Parathyroid adenoma (tissue), 2 donors: ENCODE measurements around the gene FES.

Source experiments
- H2AFZ ChIP-seq: fragments of 300-600 bp; sonication (generic); one replicate; pipeline ENCODE4 v1.7.0; 2017; ENCODE audit warnings: antibody characterized with exemption, mild to moderate bottlenecking
- H3K27ac ChIP-seq: fragments of 300-600 bp; sonication (generic); one replicate; pipeline ENCODE4 v1.7.0; 2017
- H3K27me3 ChIP-seq: fragments of 300-600 bp; sonication (generic); one replicate; pipeline ENCODE4 v1.7.0; 2017; ENCODE audit warnings: low read length; ENCODE audit not compliant: control insufficient read depth, insufficient read depth
- H3K36me3 ChIP-seq: fragments of 300-600 bp; sonication (generic); one replicate; pipeline ENCODE4 v1.7.0; 2017; ENCODE audit warnings: low read length; ENCODE audit not compliant: control insufficient read depth, insufficient read depth
- H3K4me1 ChIP-seq: fragments of 300-600 bp; sonication (generic); one replicate; pipeline ENCODE4 v1.7.0; 2017; ENCODE audit warnings: control low read depth
- H3K4me2 ChIP-seq: fragments of 300-600 bp; sonication (generic); one replicate; pipeline ENCODE4 v1.7.0; 2017; ENCODE audit warnings: low read length
- H3K4me3 ChIP-seq: fragments of 300-600 bp; sonication (generic); one replicate; pipeline ENCODE4 v1.7.0; 2017; ENCODE audit warnings: low read depth, low read length
- H3K79me2 ChIP-seq: fragments of 300-600 bp; sonication (generic); one replicate; pipeline ENCODE4 v1.7.0; 2017; ENCODE audit warnings: control low read depth
- H3K9ac ChIP-seq: fragments of 300-600 bp; sonication (generic); one replicate; pipeline ENCODE4 v1.7.0; 2017; ENCODE audit warnings: mild to moderate bottlenecking
- H3K9me3 ChIP-seq: fragments of 300-600 bp; sonication (generic); one replicate; pipeline ENCODE4 v1.7.0; 2017; ENCODE audit warnings: low read length; ENCODE audit not compliant: control insufficient read depth
- CTCF ChIP-seq: fragments of 300-600 bp; sonication (generic); IDR thresholded peaks from one replicate; pipeline ENCODE4 v1.7.0; 2017; ENCODE audit warnings: antibody characterized with exemption, mild to moderate bottlenecking
- donor health status: primary hyperparathyroidism.

Gene FES

DNA sequence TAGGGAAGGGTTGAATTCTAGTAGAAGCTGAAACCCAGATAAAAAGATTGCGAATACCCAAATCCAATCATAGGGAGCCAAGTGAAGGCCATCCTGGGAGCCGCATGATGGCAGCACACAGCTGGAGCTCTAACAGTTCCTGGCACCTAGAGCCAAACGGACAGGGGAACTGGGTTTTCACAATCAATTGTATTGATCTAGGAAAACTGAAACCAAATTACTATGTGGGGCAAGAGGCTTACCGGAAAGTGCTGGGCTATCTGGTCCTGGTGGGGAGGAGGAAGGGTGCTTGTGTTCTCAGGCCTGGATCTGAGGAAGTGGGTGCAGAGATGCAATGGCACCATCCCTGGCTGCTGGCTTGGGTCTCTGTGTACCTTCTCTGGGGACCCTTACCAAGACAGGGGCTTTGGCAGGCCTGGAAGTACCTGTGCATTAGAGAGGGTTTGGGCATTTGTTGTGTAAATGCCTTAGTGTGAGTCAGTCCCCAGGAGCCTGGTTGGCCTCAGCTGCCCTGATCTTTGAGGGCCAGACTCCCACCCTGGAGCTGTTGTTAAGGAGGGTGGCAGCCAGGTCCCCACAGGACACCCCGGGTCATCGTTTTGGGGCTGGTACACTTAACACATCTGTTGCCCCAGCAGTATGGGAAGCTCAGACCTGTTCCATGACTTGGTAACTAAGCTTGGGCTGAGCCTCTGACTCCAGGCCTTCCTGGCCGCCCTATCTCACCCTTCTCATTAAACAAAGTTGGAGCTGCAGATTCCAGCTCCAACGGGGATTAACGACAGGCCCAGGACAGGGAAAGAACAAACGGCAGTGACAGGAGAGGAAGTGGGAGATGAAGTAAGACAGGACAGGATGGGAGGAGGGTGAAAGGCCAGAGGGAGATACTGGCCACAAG, 24.8 kb upstream of the FES start:
- Histone ChIP-seq H3K4me2 (no peak overlapping the region), H3K27ac (no peak overlapping the region), H3K4me3 (no peak overlapping the region), H3K9me3 (no peaks in the 10 kb centered on the region), H3K9ac (no peak overlapping the region), H3K36me3 (no peaks in the 10 kb centered on the region), H3K27me3 (no peaks in the 10 kb centered on the region), H3K79me2 (no peaks in the 10 kb centered on the region), H2AFZ (no peak overlapping the region), H3K4me1 (no peaks in the 10 kb centered on the region)
- TF ChIP-seq CTCF: peak; percentile 10

GRCh38 chr15:90860450-90860849, 23.9 kb upstream of the FES start:
- Histone ChIP-seq H3K9ac (no peak overlapping the region), H3K27ac (no peak overlapping the region), H3K4me2 (no peak overlapping the region), H3K36me3 (no peaks in the 10 kb centered on the region), H3K27me3 (no peaks in the 10 kb centered on the region), H3K4me1 (no peaks in the 10 kb centered on the region), H3K9me3 (no peaks in the 10 kb centered on the region), H3K4me3 (no peak overlapping the region), H3K79me2 (no peaks in the 10 kb centered on the region), H2AFZ (no peak overlapping the region)
- TF ChIP-seq CTCF: no peak

GRCh38 chr15:90860942-90861675, 23.2 kb upstream of the FES start:
- TF ChIP-seq CTCF: no peak
- no peak overlapping the region for H3K9ac ChIP-seq
- H3K27ac ChIP-seq: no peak overlapping the region
- no peaks in the 10 kb centered on the region for H3K79me2 ChIP-seq
- H3K4me2 ChIP-seq: no peak overlapping the region
- no peak overlapping the region for H3K4me3 ChIP-seq
- H3K27me3 ChIP-seq: no peaks in the 10 kb centered on the region
- H3K36me3 ChIP-seq: no peaks in the 10 kb centered on the region
- H3K4me1 ChIP-seq: no peaks in the 10 kb centered on the region
- H3K9me3 ChIP-seq: no peaks in the 10 kb centered on the region
- no peak overlapping the region for H2AFZ ChIP-seq

- H3K27ac ChIP-seq: no peak overlapping the region
- TF ChIP-seq CTCF: no peak
- H3K9ac ChIP-seq: no peak overlapping the region
These were observed 21.8 kb upstream of the FES start for GRCh38 chr15:90862487-90862886.

More at GRCh38 chr15:90862487-90862886, 21.8 kb upstream of the FES start:
- Histone ChIP-seq H3K27me3 (no peaks in the 10 kb centered on the region), H3K9me3 (no peaks in the 10 kb centered on the region), H3K4me3 (no peak overlapping the region), H2AFZ (no peak overlapping the region), H3K4me2 (no peak overlapping the region), H3K4me1 (no peaks in the 10 kb centered on the region), H3K36me3 (no peaks in the 10 kb centered on the region), H3K79me2 (no peaks in the 10 kb centered on the region)
